H1 (cell line): Measurements from ENCODE around the gene VIPR2. TPM values are rescaled to one million over a fixed set of nuclear protein-coding genes. Genes with fewer than 3 reads are reported as not detected.
A peak's percentile ranks its signal among the peaks of the same experiment; 100 is the strongest.

ENCODE experiments used
- CTCF ChIA-PET: fragments of 300-600 bp; sonication (Branson Sonifier 250); formaldehyde crosslinking; loops from one replicate; lab custom pipeline; 2021; ENCODE audit not compliant: partially characterized antibody; lab: Charles Lee
- POLR2A ChIA-PET: fragments of 300-600 bp; sonication (Branson Sonifier 250); formaldehyde crosslinking; loops from one replicate; lab custom pipeline; 2021; ENCODE audit warnings: inconsistent platforms; ENCODE audit not compliant: partially characterized antibody; lab: Charles Lee
- DNase-seq, 2 experiments: peaks; one replicate each; pipeline versions ENCODE4 v3.0.0 to v3.0.0-alpha.2; 2010 to 2022; ENCODE audit warnings: low spot score in 2 of 2, low read depth in 1 of 2, mixed read lengths in 1 of 2
- FAIRE-seq: peaks from 2 replicates; lab custom pipeline; 2011; peaks lifted over from hg19 to GRCh38; lab: Jason Lieb, UNC
- H2AFZ ChIP-seq: 2 replicates; pipeline ENCODE4 v1.8.1; 2012; ENCODE audit warnings: low read length, inconsistent platforms
- H2AK5ac ChIP-seq: 2 replicates; pipeline ENCODE4 v1.6.1; 2013; ENCODE audit warnings: low read depth, low read length
- H2BK120ac ChIP-seq: replicated peaks from 2 replicates; pipeline ENCODE3; 2013; ENCODE audit warnings: low read depth, low read length, inconsistent platforms
- H2BK12ac ChIP-seq: 2 replicates; pipeline ENCODE4 v1.6.1; 2013; ENCODE audit warnings: low read depth, low read length
- H2BK15ac ChIP-seq: 2 replicates; pipeline ENCODE4 v1.6.1; 2013; ENCODE audit warnings: low read length
- H2BK20ac ChIP-seq: 2 replicates; pipeline ENCODE4 v1.6.1; 2013; ENCODE audit warnings: low read length
- H2BK5ac ChIP-seq: 2 replicates; pipeline ENCODE4 v1.6.1; 2013; ENCODE audit warnings: low read depth, low read length
- H3K14ac ChIP-seq: 2 replicates; pipeline ENCODE4 v1.6.1; 2013; ENCODE audit warnings: inconsistent platforms; ENCODE audit not compliant: insufficient read length
- H3K18ac ChIP-seq: 2 replicates; pipeline ENCODE4 v1.6.1; 2013; ENCODE audit warnings: low read length; ENCODE audit errors: extremely low read depth
- H3K23ac ChIP-seq: 2 replicates; pipeline ENCODE4 v1.6.1; 2013; ENCODE audit warnings: inconsistent platforms; ENCODE audit not compliant: insufficient read length
- H3K23me2 ChIP-seq: 2 replicates; pipeline ENCODE4 v1.6.1; 2013; ENCODE audit warnings: low read depth, low read length
- H3K27ac ChIP-seq: 2 replicates; pipeline ENCODE4 v1.6.1; 2011; ENCODE audit warnings: low read depth, low read length, inconsistent platforms
- H3K27me3 ChIP-seq, 4 experiments: replicated peaks in 1 of 4; 1 replicate in 1 of 4; 2 replicates in 3 of 4; pipeline versions ENCODE4 v1.6.1 to v1.8.1; 2011 to 2013; ENCODE audit warnings: low read length in 3 of 4, mild to moderate bottlenecking in 3 of 4, inconsistent platforms in 2 of 4, mixed read lengths in 2 of 4, moderate library complexity in 1 of 4; ENCODE audit not compliant: control insufficient read depth in 3 of 4, insufficient read depth in 3 of 4; ENCODE audit errors: extremely low read depth in 1 of 4
- H3K36me3 ChIP-seq, 4 experiments: 2 replicates each; pipeline versions ENCODE4 v1.6.1 to v1.8.1; 2011 to 2013; ENCODE audit warnings: mild to moderate bottlenecking in 4 of 4, low read length in 3 of 4, moderate library complexity in 2 of 4, control low read depth in 1 of 4, inconsistent platforms in 1 of 4; ENCODE audit not compliant: insufficient read depth in 4 of 4, control insufficient read depth in 2 of 4
- H3K4ac ChIP-seq: replicated peaks from 2 replicates; pipeline ENCODE3; 2013; ENCODE audit warnings: low read length, low read depth, mixed read lengths, inconsistent platforms; ENCODE audit not compliant: insufficient read length
- H3K4me1 ChIP-seq, 4 experiments: replicated peaks in 1 of 4; 1 replicate in 1 of 4; 2 replicates in 3 of 4; pipeline versions ENCODE4 v1.6.1 to v1.8.1; 2011 to 2013; ENCODE audit warnings: low read length in 3 of 4, inconsistent platforms in 2 of 4, mixed read lengths in 1 of 4; ENCODE audit not compliant: insufficient read depth in 4 of 4, control insufficient read depth in 3 of 4
- H3K4me2 ChIP-seq, 2 experiments: 2 replicates each; pipeline versions ENCODE4 v1.6.1 to v1.8.1; 2011 to 2013; ENCODE audit warnings: low read depth in 2 of 2, low read length in 2 of 2, control low read depth in 1 of 2, inconsistent platforms in 1 of 2, mild to moderate bottlenecking in 1 of 2; ENCODE audit not compliant: insufficient read depth in 1 of 2
- H3K4me3 ChIP-seq, 4 experiments: fragments of 200-600, 300-600 bp in 1 of 4; sonication (generic), shearing (Covaris generic), sonication (Bioruptor Twin) in 1 of 4; 2 replicates each; pipeline versions ENCODE4 v1.5.1 to v1.8.1; 2011 to 2016; ENCODE audit warnings: low read length in 4 of 4, low read depth in 3 of 4, control low read depth in 2 of 4, inconsistent platforms in 2 of 4, mild to moderate bottlenecking in 2 of 4, mixed read lengths in 1 of 4, moderate library complexity in 1 of 4; ENCODE audit not compliant: insufficient read depth in 2 of 4; ENCODE audit errors: extremely low read depth in 1 of 4
- H3K56ac ChIP-seq: replicated peaks from 2 replicates; pipeline ENCODE3; 2013; ENCODE audit warnings: low read depth, mild to moderate bottlenecking, mixed read lengths, low read length, inconsistent platforms; ENCODE audit not compliant: insufficient read length
- H3K79me1 ChIP-seq: 2 replicates; pipeline ENCODE4 v1.6.1; 2013; ENCODE audit warnings: low read depth, low read length, control low read depth
- H3K79me2 ChIP-seq, 2 experiments: 2 replicates each; pipeline versions ENCODE4 v1.6.1 to v1.8.1; 2012 to 2013; ENCODE audit warnings: low read length in 2 of 2, mild to moderate bottlenecking in 2 of 2, inconsistent platforms in 1 of 2; ENCODE audit not compliant: insufficient read depth in 2 of 2, control insufficient read depth in 1 of 2
- H3K9ac ChIP-seq, 4 experiments: replicated peaks in 1 of 4; 1 replicate in 1 of 4; 2 replicates in 3 of 4; pipeline versions ENCODE4 v1.6.1 to v1.8.1; 2011 to 2013; ENCODE audit warnings: low read depth in 3 of 4, low read length in 3 of 4, control low read depth in 2 of 4, mild to moderate bottlenecking in 2 of 4, moderate library complexity in 2 of 4, inconsistent platforms in 1 of 4; ENCODE audit errors: extremely low read depth in 1 of 4
- H3K9me3 ChIP-seq, 2 experiments: 2 replicates each; pipeline versions ENCODE4 v1.6.1 to v1.8.1; 2012 to 2013; ENCODE audit warnings: mild to moderate bottlenecking in 2 of 2, moderate library complexity in 2 of 2, control low read depth in 1 of 2, inconsistent platforms in 1 of 2, low read depth in 1 of 2, low read length in 1 of 2, mixed read lengths in 1 of 2; ENCODE audit not compliant: insufficient read depth in 2 of 2
- H4K20me1 ChIP-seq, 2 experiments: replicated peaks in 1 of 2; 2 replicates each; pipeline versions ENCODE3 to v1.8.1; 2011 to 2013; ENCODE audit warnings: inconsistent platforms in 2 of 2, low read length in 2 of 2, mild to moderate bottlenecking in 1 of 2; ENCODE audit not compliant: insufficient read depth in 2 of 2, control insufficient read depth in 1 of 2
- H4K5ac ChIP-seq: 2 replicates; pipeline ENCODE4 v1.6.1; 2013; ENCODE audit warnings: low read length, low read depth, mixed read lengths, inconsistent platforms; ENCODE audit not compliant: insufficient read length
- H4K8ac ChIP-seq: 2 replicates; pipeline ENCODE4 v1.8.0; 2013; ENCODE audit warnings: mild to moderate bottlenecking, moderate library complexity, low read length, inconsistent platforms; ENCODE audit not compliant: insufficient read depth; ENCODE audit errors: extremely low read depth
- H4K91ac ChIP-seq: replicated peaks from 2 replicates; pipeline ENCODE3; 2013; ENCODE audit warnings: low read length, mixed read lengths, inconsistent platforms; ENCODE audit not compliant: insufficient read length
- CHD1 ChIP-seq: IDR thresholded peaks from 2 replicates; pipeline ENCODE4 v1.6.1; 2012; ENCODE audit warnings: low read depth, low read length, improper control_type of control experiment
- CHD2 ChIP-seq: IDR thresholded peaks from 2 replicates; pipeline ENCODE4 v1.6.1; 2012; ENCODE audit warnings: low read length, improper control_type of control experiment
- KDM4A ChIP-seq: IDR thresholded peaks from one replicate; pipeline ENCODE4 v1.7.1; 2012; ENCODE audit warnings: low read depth, mild to moderate bottlenecking, moderate library complexity, low read length, inconsistent platforms; ENCODE audit not compliant: severe bottlenecking
- RAD21 ChIP-seq, 2 experiments: IDR thresholded peaks in 1 of 2; conservative IDR thresholded peaks in 1 of 2; 2 replicates each; pipeline ENCODE4 v1.6.1; 2011; ENCODE audit warnings: low read depth in 2 of 2, low read length in 2 of 2, improper control_type of control experiment in 1 of 2, inconsistent platforms in 1 of 2, mild to moderate bottlenecking in 1 of 2, moderate library complexity in 1 of 2
- RNF2 ChIP-seq: fragments of 200-900, 300-1000 bp; sonication (generic); IDR thresholded peaks from 2 replicates; pipeline ENCODE4 v1.7.1; 2016; ENCODE audit warnings: borderline replicate concordance, low read depth, mild to moderate bottlenecking, antibody characterized with exemption, low read length; ENCODE audit not compliant: poor library complexity, severe bottlenecking; ENCODE audit errors: missing control alignments
- SUZ12 ChIP-seq: fragments of 200-600 bp; sonication (generic); IDR thresholded peaks from 2 replicates; pipeline ENCODE4 v1.6.1; 2012; ENCODE audit warnings: mild to moderate bottlenecking, inconsistent platforms, low read length, moderate library complexity, mixed read lengths
- YY1 ChIP-seq: IDR thresholded peaks from 2 replicates; pipeline ENCODE4 v1.6.1; 2011; ENCODE audit warnings: low read depth, mild to moderate bottlenecking, low read length
- WGBS, 2 experiments: shearing (Covaris generic) in 1 of 2; methylation state at CpG; one replicate each; pipeline versions ENCODE4 v1.1.6 to v1.1.7; 2013 to 2015; ENCODE audit warnings: low lambda C conversion rate in 2 of 2, mixed read lengths in 2 of 2, inconsistent platforms in 1 of 2, low coverage in 1 of 2, missing lambda C conversion rate in 1 of 2; ENCODE audit not compliant: insufficient replicate concordance in 2 of 2, insufficient coverage in 1 of 2, insufficient read length in 1 of 2; ENCODE audit errors: extremely low coverage in 1 of 2, missing lambda C conversion rate in 1 of 2; 5-methylcytosine and 5-hydroxymethylcytosine counted together
- polyA plus RNA-seq, 7 experiments: library from polyadenylated mRNA; depleted of rRNA in 3 of 7; stranded (reverse) in 5 of 7; unstranded in 2 of 7; fragments of >200 nt in 5 of 7; fragments of 200-250 nt in 2 of 7; gene quantifications; 1 replicate in 5 of 7; 2 replicates in 1 of 7; 4 replicates in 1 of 7; pipeline versions ENCODE4 v1.2.1 to v1.2.3, GENCODE V29; 2011 to 2013; ENCODE audit warnings: missing spikeins in 2 of 7, mixed read lengths in 2 of 7
- total RNA-seq: library from RNA; stranded (reverse); fragmentation: NEBNext Ultra II Directional; extraction: Animal tissue kit (Norgen Biotek cat#: 25700); gene quantifications from 2 replicates; pipeline ENCODE4 v1.2.1, GENCODE V29; 2021
- TF ChIP-seq, protein P1 (sequence below): IDR thresholded peaks from 2 replicates; pipeline ENCODE4 v1.6.1; 2012; ENCODE audit warnings: low read length, inconsistent platforms
- TF ChIP-seq, protein P2 (sequence below): IDR thresholded peaks from 2 replicates; pipeline ENCODE4 v1.6.1; 2012; ENCODE audit warnings: inconsistent platforms

The VIPR2 gene
- total and polyA plus RNA-seq, 2 of the 8 experiments (the other 6 are each of a cell fraction or from before 2014, with no cell fraction given), result 2.4 to 6.3 TPM

DNA sequence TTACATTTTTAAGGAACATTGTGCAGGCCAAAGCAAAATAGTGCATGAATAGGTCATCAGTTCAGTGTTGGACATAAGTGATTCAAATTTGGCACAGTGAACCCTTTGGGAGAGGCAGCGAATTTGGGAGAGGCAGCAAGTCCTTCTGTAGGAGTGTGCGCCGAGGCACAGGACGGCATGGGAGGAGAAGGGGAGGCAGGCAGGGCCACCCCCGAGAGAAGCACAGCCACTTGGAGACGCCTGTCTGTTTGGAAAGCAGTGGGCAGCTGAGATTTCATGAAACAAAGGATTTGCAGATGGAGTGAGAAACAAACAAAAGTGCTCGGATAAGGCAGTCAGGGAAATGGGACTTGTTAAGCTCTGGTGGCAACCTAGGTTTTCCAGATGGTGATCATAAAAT lies 30.6 kb downstream of the VIPR2 start:
- peak overlapping the region; percentile 28; the same call in 1 of the 2 replicates for H2BK5ac ChIP-seq
- H3K36me3 ChIP-seq, result peaks cover 0 to 3% (median 0%) of the 10 kb centered on the region in 4 experiments; a peak in 2 of 8 replicates
- H3K27me3 ChIP-seq, result no peaks in the 10 kb centered on the region
- CTCF ChIA-PET, result no interaction called here
- no peak overlapping the region for H3K23ac ChIP-seq
- no peak overlapping the region for H2BK20ac ChIP-seq
- H2AK5ac ChIP-seq, result no peak overlapping the region
- H3K4me2 ChIP-seq, result peak overlapping the region in 1 of 2 experiments; percentile 13; a peak in 1 of 4 replicates
- no peak overlapping the region for H3K56ac ChIP-seq
- H4K91ac ChIP-seq, result no peak overlapping the region
- no peak overlapping the region for H3K14ac ChIP-seq
- H3K9me3 ChIP-seq, result no peaks in the 10 kb centered on the region
- H3K23me2 ChIP-seq, result no peaks in the 10 kb centered on the region
- H3K4me1 ChIP-seq, result peaks cover 0 to 6% (median 4%) of the 10 kb centered on the region in 4 experiments; a peak in 5 of 7 replicates
- no peak overlapping the region for H2AFZ ChIP-seq
- no peak for FAIRE-seq
- POLR2A ChIA-PET, result no interaction called here
- no peak for DNase-seq
- H3K18ac ChIP-seq, result no peak overlapping the region
- no peaks in the 10 kb centered on the region for H3K79me1 ChIP-seq
- no peaks in the 10 kb centered on the region for H3K79me2 ChIP-seq
- H2BK120ac ChIP-seq, result no peak overlapping the region
- TF ChIP-seq SUZ12 (no peak), CHD2 (no peak), YY1 (no peak), CHD1 (no peak), RNF2 (no peak), RAD21 (IDR thresholded peaks at IDR 0.05 in 1 of 2, conservative IDR thresholded peaks at IDR 0.05 in 1 of 2; ENCODE audit: low read depth in 2 of 2, low read length in 2 of 2) (no peak), KDM4A (no peak)
- TF ChIP-seq, protein P1, sequence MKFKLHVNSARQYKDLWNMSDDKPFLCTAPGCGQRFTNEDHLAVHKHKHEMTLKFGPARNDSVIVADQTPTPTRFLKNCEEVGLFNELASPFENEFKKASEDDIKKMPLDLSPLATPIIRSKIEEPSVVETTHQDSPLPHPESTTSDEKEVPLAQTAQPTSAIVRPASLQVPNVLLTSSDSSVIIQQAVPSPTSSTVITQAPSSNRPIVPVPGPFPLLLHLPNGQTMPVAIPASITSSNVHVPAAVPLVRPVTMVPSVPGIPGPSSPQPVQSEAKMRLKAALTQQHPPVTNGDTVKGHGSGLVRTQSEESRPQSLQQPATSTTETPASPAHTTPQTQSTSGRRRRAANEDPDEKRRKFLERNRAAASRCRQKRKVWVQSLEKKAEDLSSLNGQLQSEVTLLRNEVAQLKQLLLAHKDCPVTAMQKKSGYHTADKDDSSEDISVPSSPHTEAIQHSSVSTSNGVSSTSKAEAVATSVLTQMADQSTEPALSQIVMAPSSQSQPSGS, result no peak
- TF ChIP-seq, protein P2, sequence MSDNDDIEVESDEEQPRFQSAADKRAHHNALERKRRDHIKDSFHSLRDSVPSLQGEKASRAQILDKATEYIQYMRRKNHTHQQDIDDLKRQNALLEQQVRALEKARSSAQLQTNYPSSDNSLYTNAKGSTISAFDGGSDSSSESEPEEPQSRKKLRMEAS, result no peak
- no peak overlapping the region for H3K4ac ChIP-seq
- 60% methylated on average over 7 of the region's 7 CpGs; no CpG with 5 or more reads in 1 of the 2 experiments for WGBS, 2 experiments
- H2BK15ac ChIP-seq, result no peak overlapping the region
- H4K8ac ChIP-seq, result no peak overlapping the region
- no peak overlapping the region for H4K5ac ChIP-seq
- no peak overlapping the region for H3K9ac ChIP-seq
- H3K4me3 ChIP-seq, result no peak overlapping the region
- no peak overlapping the region for H3K27ac ChIP-seq
- no peaks in the 10 kb centered on the region for H4K20me1 ChIP-seq
- H2BK12ac ChIP-seq, result no peak overlapping the region
